Measurements from ENCODE around the gene CCZ1B.
"Not testable (repeated sequence)": the region's sequence is repeated elsewhere in the genome, so short reads cannot be mapped to it uniquely, and the experiment has no call there.

CCZ1B gene

GRCh38 chr7:6845971-6846449, 19.9 kb upstream of the CCZ1B start:
- not testable (repeated sequence) for H3K4me3 ChIP-seq (ENCODE audit: low read depth, low read length); H3K9me3 ChIP-seq; H3K27me3 ChIP-seq; DNase-seq; H3K4me1 ChIP-seq; H3K36me3 ChIP-seq

- H3K27me3 ChIP-seq; H3K4me1 ChIP-seq; H3K9me3 ChIP-seq; DNase-seq; H3K4me3 ChIP-seq (ENCODE audit: low read depth, low read length); H3K36me3 ChIP-seq: not testable (repeated sequence)
Measured at GRCh38 chr7:6843654-6844053, 17.6 kb upstream of the CCZ1B start.

- not testable (repeated sequence) for H3K36me3 ChIP-seq; H3K4me1 ChIP-seq; H3K27me3 ChIP-seq; H3K9me3 ChIP-seq; H3K4me3 ChIP-seq (ENCODE audit: low read depth, low read length); DNase-seq
Measured at GRCh38 chr7:6843092-6843491, 17.0 kb upstream of the CCZ1B start.

GRCh38 chr7:6842278-6842921, 16.3 kb upstream of the CCZ1B start:
- H3K9me3 ChIP-seq; H3K36me3 ChIP-seq; H3K4me1 ChIP-seq; H3K4me3 ChIP-seq (ENCODE audit: low read depth, low read length); H3K27me3 ChIP-seq; DNase-seq: not testable (repeated sequence)

- not testable (repeated sequence) for H3K4me1 ChIP-seq; H3K4me3 ChIP-seq (ENCODE audit: low read depth, low read length); H3K36me3 ChIP-seq; H3K9me3 ChIP-seq; DNase-seq
- H3K27me3 ChIP-seq: peaks cover 20% of the 10 kb centered on the region
Measured at GRCh38 chr7:6837081-6837480, 11.0 kb upstream of the CCZ1B start.

GRCh38 chr7:6835521-6835920, 9.4 kb upstream of the CCZ1B start:
- not testable (repeated sequence) for H3K36me3 ChIP-seq; H3K4me1 ChIP-seq; H3K9me3 ChIP-seq; H3K4me3 ChIP-seq (ENCODE audit: low read depth, low read length); DNase-seq
- peaks cover 29% of the 10 kb centered on the region for H3K27me3 ChIP-seq

- TF ChIP-seq CTCF (IDR thresholded peaks at IDR 0.05; ENCODE audit: low read depth, low read length): no peak
- no peak for DNase-seq
- Histone ChIP-seq H3K27me3 (peaks cover 29% of the 10 kb centered on the region), H3K9me3 (no peaks in the 10 kb centered on the region), H3K36me3 (no peaks in the 10 kb centered on the region), H3K4me1 (no peaks in the 10 kb centered on the region), H3K4me3 (ENCODE audit: low read depth, low read length) (no peak overlapping the region)
Measured at GRCh38 chr7:6833636-6834035, 7.6 kb upstream of the CCZ1B start.

- Histone ChIP-seq H3K9me3 (no peaks in the 10 kb centered on the region), H3K4me3 (ENCODE audit: low read depth, low read length) (no peak overlapping the region), H3K36me3 (no peaks in the 10 kb centered on the region), H3K4me1 (no peaks in the 10 kb centered on the region), H3K27me3 (peaks cover 20% of the 10 kb centered on the region)
- no peak for DNase-seq
- no peak for TF ChIP-seq CTCF (IDR thresholded peaks at IDR 0.05; ENCODE audit: low read depth, low read length)
Measured at GRCh38 chr7:6831018-6831725, 5.1 kb upstream of the CCZ1B start.

GRCh38 chr7:6830026-6830425, 4.0 kb upstream of the CCZ1B start:
- H3K4me3 ChIP-seq (ENCODE audit: low read depth, low read length); H3K36me3 ChIP-seq; H3K9me3 ChIP-seq; H3K4me1 ChIP-seq; DNase-seq: not testable (repeated sequence)
- peaks cover 17% of the 10 kb centered on the region for H3K27me3 ChIP-seq

GRCh38 chr7:6829616-6830015, 3.5 kb upstream of the CCZ1B start:
- H3K36me3 ChIP-seq; DNase-seq; H3K4me1 ChIP-seq; H3K9me3 ChIP-seq; H3K4me3 ChIP-seq (ENCODE audit: low read depth, low read length): not testable (repeated sequence)
- peaks cover 17% of the 10 kb centered on the region for H3K27me3 ChIP-seq

- H3K27me3 ChIP-seq; DNase-seq; H3K4me3 ChIP-seq (ENCODE audit: low read depth, low read length); H3K4me1 ChIP-seq; H3K36me3 ChIP-seq; H3K9me3 ChIP-seq: not testable (repeated sequence)
Measured at GRCh38 chr7:6827180-6827579, 1.1 kb upstream of the CCZ1B start.

- not testable (repeated sequence) for DNase-seq, H3K9me3 ChIP-seq, H3K36me3 ChIP-seq, H3K27me3 ChIP-seq, H3K4me1 ChIP-seq
- H3K4me3 ChIP-seq (ENCODE audit: low read depth, low read length): peak overlapping the region; percentile 42; the same call in 1 of the 2 replicates
Measured at GRCh38 chr7:6825236-6826125, 594 bp downstream of the CCZ1B start.

GRCh38 chr7:6821622-6822021, 4.5 kb downstream of the CCZ1B start:
- not testable (repeated sequence) for H3K36me3 ChIP-seq; H3K27me3 ChIP-seq; H3K9me3 ChIP-seq; DNase-seq; H3K4me1 ChIP-seq; H3K4me3 ChIP-seq (ENCODE audit: low read depth, low read length)

Data from BE2C (cell line).